HepG2 (cell line): ENCODE data around the gene SYCP2L. TPM values are rescaled to one million over a fixed set of nuclear protein-coding genes. Genes with fewer than 3 reads are reported as not detected.
A peak's percentile ranks its signal among the peaks of the same experiment; 100 is the strongest.

Experiments
- CBX5 ChIP-seq: sonication (generic); formaldehyde crosslinking; IDR thresholded peaks from 2 replicates; pipeline ENCODE4 v1.4.0; 2020; ENCODE audit warnings: missing genetic modification reagents, borderline replicate concordance
- ETV5 ChIP-seq: IDR thresholded peaks from 2 replicates; pipeline ENCODE4 v1.6.1; 2018; ENCODE audit warnings: missing biosample characterization, missing genetic modification reagents, inconsistent platforms, borderline replicate concordance
- EZH2 ChIP-seq: conservative IDR thresholded peaks from 2 replicates; pipeline ENCODE4 v1.6.1; 2012; ENCODE audit warnings: mild to moderate bottlenecking, low read depth, low read length, moderate library complexity
- FOXA3 ChIP-seq: IDR thresholded peaks from 2 replicates; pipeline ENCODE4 v1.6.1; 2016; ENCODE audit warnings: missing genetic modification reagents, missing compliant biosample characterization
- FOXK2 ChIP-seq: fragments of 450-650 bp; IDR thresholded peaks from 2 replicates; pipeline ENCODE4 v1.6.1; 2016
- HMG20A ChIP-seq: IDR thresholded peaks from 2 replicates; pipeline ENCODE4 v1.6.1; 2016; ENCODE audit warnings: borderline replicate concordance
- KAT2B ChIP-seq: fragments of 150-350 bp; IDR thresholded peaks from 2 replicates; pipeline ENCODE4 v1.6.1; 2014; ENCODE audit warnings: low read depth, low read length, borderline replicate concordance
- KDM5B ChIP-seq: sonication (generic); formaldehyde crosslinking; IDR thresholded peaks from 2 replicates; pipeline ENCODE4 v1.4.0; 2020; ENCODE audit warnings: missing genetic modification reagents, mild to moderate bottlenecking, borderline replicate concordance
- MIER2 ChIP-seq: IDR thresholded peaks from 2 replicates; pipeline ENCODE4 v1.6.1; 2016; ENCODE audit warnings: missing biosample characterization, missing genetic modification reagents
- MTF1 ChIP-seq: sonication (generic); formaldehyde crosslinking; IDR thresholded peaks from 2 replicates; pipeline ENCODE4 v1.5.0; 2020; ENCODE audit warnings: missing genetic modification reagents
- MXD1 ChIP-seq: sonication (generic); formaldehyde crosslinking; IDR thresholded peaks from 2 replicates; pipeline ENCODE4 v1.4.0; 2020; ENCODE audit warnings: mild to moderate bottlenecking, missing genetic modification reagents
- RAD21 ChIP-seq: fragments of 450-650 bp; formaldehyde crosslinking; IDR thresholded peaks from 2 replicates; pipeline ENCODE4 v1.5.0; 2020; ENCODE audit warnings: mild to moderate bottlenecking
- RFXAP ChIP-seq: sonication (generic); formaldehyde crosslinking; IDR thresholded peaks from 2 replicates; pipeline ENCODE4 v1.4.0; 2020; ENCODE audit warnings: missing genetic modification reagents, borderline replicate concordance
- SAP130 ChIP-seq: IDR thresholded peaks from 2 replicates; pipeline ENCODE4 v1.6.1; 2016; ENCODE audit warnings: low read depth
- SMARCC2 ChIP-seq: fragments of 450-650 bp; IDR thresholded peaks from 2 replicates; pipeline ENCODE4 v1.6.1; 2017; ENCODE audit warnings: antibody characterized with exemption, mild to moderate bottlenecking
- TBX3 ChIP-seq: fragments of 450-650 bp; IDR thresholded peaks from 2 replicates; pipeline ENCODE4 v1.6.1; 2017; ENCODE audit warnings: antibody characterized with exemption, mild to moderate bottlenecking, inconsistent platforms, borderline replicate concordance
- TFDP1 ChIP-seq: IDR thresholded peaks from 2 replicates; pipeline ENCODE4 v1.6.1; 2016; ENCODE audit warnings: missing compliant biosample characterization, missing genetic modification reagents, borderline replicate concordance
- THAP9 ChIP-seq: sonication (generic); formaldehyde crosslinking; IDR thresholded peaks from 2 replicates; pipeline ENCODE4; 2020; ENCODE audit warnings: missing genetic modification reagents, mild to moderate bottlenecking, borderline replicate concordance
- ZNF160 ChIP-seq: sonication (generic); formaldehyde crosslinking; IDR thresholded peaks from 2 replicates; pipeline ENCODE4 v1.8.0; 2022; ENCODE audit warnings: mild to moderate bottlenecking, inconsistent platforms, missing genetic modification reagents
- ZNF24 ChIP-seq: fragments of 450-650 bp; IDR thresholded peaks from 2 replicates; pipeline ENCODE4 v1.6.1; 2017; ENCODE audit warnings: antibody characterized with exemption, mild to moderate bottlenecking
- ZNF564 ChIP-seq: sonication (generic); formaldehyde crosslinking; IDR thresholded peaks from 2 replicates; pipeline ENCODE4 v1.8.1; 2023; ENCODE audit warnings: mild to moderate bottlenecking, missing genetic modification reagents
- ZNF597 ChIP-seq: sonication (generic); formaldehyde crosslinking; IDR thresholded peaks from 2 replicates; pipeline ENCODE4 v1.5.0; 2020; ENCODE audit warnings: missing genetic modification reagents
- ZNF652 ChIP-seq: IDR thresholded peaks from 2 replicates; pipeline ENCODE4 v1.6.1; 2016; ENCODE audit warnings: low read depth, borderline replicate concordance
- ZNF709 ChIP-seq: sonication (generic); formaldehyde crosslinking; IDR thresholded peaks from 2 replicates; pipeline ENCODE4 v1.5.0; 2020; ENCODE audit warnings: mild to moderate bottlenecking, missing genetic modification reagents
- ZNF878 ChIP-seq: sonication (generic); formaldehyde crosslinking; IDR thresholded peaks from 2 replicates; pipeline ENCODE4 v1.8.1; 2023; ENCODE audit warnings: mild to moderate bottlenecking, missing genetic modification reagents, moderate library complexity
- ZSCAN25 ChIP-seq: sonication (generic); formaldehyde crosslinking; IDR thresholded peaks from 2 replicates; pipeline ENCODE4 v1.8.0; 2022; ENCODE audit warnings: mild to moderate bottlenecking, missing genetic modification reagents
- polyA plus RNA-seq, 8 experiments: library from polyadenylated mRNA; depleted of rRNA in 3 of 8; stranded (reverse) in 7 of 8; unstranded in 1 of 8; fragments of >200 nt; fragmentation: Illumina TruSeq in 4 of 8; extraction: Trizol in 4 of 8; gene quantifications; 2 replicates each; pipeline versions ENCODE4 v1.2.1 to v1.2.3, GENCODE V29; 2011 to 2016; ENCODE audit warnings: low read depth in 4 of 8, missing spikeins in 1 of 8, mixed read lengths in 1 of 8; ENCODE audit not compliant: insufficient read depth in 1 of 8
- total RNA-seq, 5 experiments: library from RNA; depleted of rRNA; stranded (reverse); fragments of >200 nt; fragmentation: Illumina TruSeq; extraction: Trizol; gene quantifications; 2 replicates each; pipeline ENCODE4 v1.2.3, GENCODE V29; 2016; ENCODE audit warnings: low read depth in 1 of 5

The SYCP2L gene
- total and polyA plus RNA-seq, 2 of the 13 experiments (the other 11 are each of a cell fraction or from before 2014, with no cell fraction given) = 0.22 to 0.54 TPM

GRCh38 chr6:10951675-10952282 lies 64.9 kb downstream of the SYCP2L start (continued):
- TF ChIP-seq MXD1 (CRISPR knock-in tag) = no peak
- TF ChIP-seq ZSCAN25 (CRISPR knock-in tag) = no peak
- TF ChIP-seq RAD21 (CRISPR knock-in tag) = peak; percentile 89
- no peak for TF ChIP-seq KDM5B
- TF ChIP-seq MTF1 (CRISPR knock-in tag) = no peak
- TF ChIP-seq SAP130 (CRISPR knock-in tag) = peak; percentile 80; the same call in 1 of the 2 replicates
- TF ChIP-seq TBX3 = no peak
- no peak for TF ChIP-seq ZNF564 (CRISPR knock-in tag)
- no peak for TF ChIP-seq CBX5 (CRISPR knock-in tag)
- TF ChIP-seq SMARCC2 = no peak
- TF ChIP-seq ZNF160 (CRISPR knock-in tag) = no peak
- TF ChIP-seq ZNF878 (CRISPR knock-in tag) = no peak
- no peak for TF ChIP-seq ZNF652
- no peak; the same call in 1 of the 2 replicates for TF ChIP-seq HMG20A (CRISPR knock-in tag)
- TF ChIP-seq FOXK2 = 0 out of 2 replicates have a peak, but pooled peaks have one; percentile 17
- 0 out of 2 replicates have a peak, but pooled peaks have one; percentile 5 for TF ChIP-seq ETV5 (CRISPR knock-in tag)
- TF ChIP-seq ZNF24 = no peak
- no peak for TF ChIP-seq MIER2 (CRISPR knock-in tag)
- no peak for TF ChIP-seq TFDP1 (CRISPR knock-in tag)
- no peak for TF ChIP-seq RFXAP
- no peak for TF ChIP-seq ZNF597 (CRISPR knock-in tag)
- no peak for TF ChIP-seq THAP9 (CRISPR knock-in tag)
- no peak for TF ChIP-seq ZNF709
- TF ChIP-seq EZH2 = no peak
- TF ChIP-seq FOXA3 = peak; percentile 42
- no peak for TF ChIP-seq KAT2B
